IPS-18c (cell line): ENCODE results near the gene NEUROG3.

Source experiments
- H3K4me3 ChIP-seq: 2 replicates; pipeline ENCODE4 v1.7.0; 2013; ENCODE audit warnings: low read depth, mild to moderate bottlenecking, low read length, moderate library complexity; ENCODE audit not compliant: insufficient read depth
- H3K9me3 ChIP-seq: one replicate; pipeline ENCODE4 v1.6.1; 2013; ENCODE audit warnings: mild to moderate bottlenecking, low read length, moderate library complexity; ENCODE audit not compliant: control insufficient read depth, insufficient read depth

The NEUROG3 gene, protein sequence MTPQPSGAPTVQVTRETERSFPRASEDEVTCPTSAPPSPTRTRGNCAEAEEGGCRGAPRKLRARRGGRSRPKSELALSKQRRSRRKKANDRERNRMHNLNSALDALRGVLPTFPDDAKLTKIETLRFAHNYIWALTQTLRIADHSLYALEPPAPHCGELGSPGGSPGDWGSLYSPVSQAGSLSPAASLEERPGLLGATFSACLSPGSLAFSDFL

DNA sequence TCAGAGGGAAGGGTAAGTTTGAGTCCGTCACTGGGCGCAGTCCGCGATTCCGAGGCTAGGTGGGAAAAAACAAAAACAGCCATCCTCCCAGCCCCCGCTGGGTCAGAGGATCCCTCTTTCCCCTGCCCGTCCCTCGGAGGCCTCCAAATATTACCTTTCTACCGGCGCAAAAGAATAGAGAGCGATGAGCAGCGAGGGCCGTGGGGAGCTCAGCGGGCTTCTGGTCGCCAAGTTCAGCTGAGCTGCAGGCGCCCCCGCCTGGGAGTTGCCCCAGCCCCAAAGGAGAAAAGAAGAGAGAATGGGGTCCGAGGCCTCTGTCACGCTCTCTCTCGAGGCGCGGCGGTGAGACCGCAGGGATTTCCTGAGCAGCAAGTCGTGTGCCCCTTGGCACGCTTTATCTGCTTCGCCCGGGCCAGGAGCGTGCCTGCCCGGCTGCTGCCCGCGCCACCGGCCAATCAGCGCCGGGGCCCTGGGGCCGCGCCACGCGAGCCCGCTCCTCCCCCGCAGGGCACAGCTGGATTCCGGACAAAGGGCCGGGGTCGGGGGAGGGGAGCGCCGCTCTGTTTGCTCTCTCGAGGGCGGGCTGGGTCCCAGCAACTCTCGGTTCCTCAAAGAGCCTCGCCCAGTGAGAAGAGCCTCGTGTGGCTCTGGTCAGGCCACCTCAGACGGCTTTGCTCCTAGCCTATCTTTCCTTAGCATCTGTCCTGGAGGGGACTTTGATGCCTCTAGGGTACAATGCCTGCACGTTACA lies at the start of gene NEUROG3:
TSS of gene NEUROG3 (minus strand) at position 367 of the 751 bp plus-strand sequence. CDS start 379 bp downstream, outside the sequence.
- peak within 1 kb of the TSS; percentile 59 for H3K4me3 ChIP-seq
- H3K9me3 ChIP-seq: peaks cover 3% of the 10 kb centered on the region

DNA sequence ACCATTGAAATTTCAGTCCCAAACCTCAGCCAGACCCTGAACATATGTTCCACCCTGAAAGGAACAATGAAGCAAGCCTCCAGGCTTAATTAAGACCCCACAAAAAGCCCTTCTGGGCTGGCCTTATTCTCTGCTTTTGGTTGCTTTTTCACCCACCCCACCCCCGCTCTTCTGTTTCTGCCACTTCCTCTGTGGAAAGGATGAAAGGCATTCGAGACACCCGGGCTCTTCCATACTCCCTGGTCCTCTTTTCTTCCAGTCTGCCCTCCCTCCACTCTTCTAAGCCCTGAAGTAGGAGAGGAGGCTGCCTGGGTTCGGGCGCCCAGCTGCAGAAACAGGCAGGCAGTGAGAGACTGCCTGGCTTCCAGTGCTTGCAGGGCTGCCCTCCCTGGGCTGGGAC lies 47.4 kb upstream of the NEUROG3 start:
- H3K4me3 ChIP-seq: no peak overlapping the region
- H3K9me3 ChIP-seq: no peaks in the 10 kb centered on the region

DNA sequence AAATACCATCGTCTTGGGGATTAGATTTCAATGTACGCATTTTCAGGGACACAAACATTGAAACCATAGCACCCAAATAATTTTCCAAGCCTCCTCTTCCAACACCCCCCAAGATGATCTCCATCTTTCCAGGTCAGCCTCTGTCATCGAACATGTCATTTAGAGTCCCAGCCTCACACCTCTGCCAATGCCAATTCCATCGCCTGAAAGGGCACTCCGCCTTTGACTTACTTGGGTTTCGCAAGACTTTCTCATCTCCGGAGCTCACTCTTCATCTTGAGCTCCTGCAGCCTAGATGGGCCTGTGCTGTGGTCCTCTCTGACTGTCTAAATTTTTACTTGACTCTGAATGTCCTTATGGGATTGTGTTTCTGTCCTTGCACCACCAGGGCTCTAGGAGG lies 46.4 kb upstream of the NEUROG3 start:
- H3K9me3 ChIP-seq: no peaks in the 10 kb centered on the region
- no peak overlapping the region for H3K4me3 ChIP-seq

DNA sequence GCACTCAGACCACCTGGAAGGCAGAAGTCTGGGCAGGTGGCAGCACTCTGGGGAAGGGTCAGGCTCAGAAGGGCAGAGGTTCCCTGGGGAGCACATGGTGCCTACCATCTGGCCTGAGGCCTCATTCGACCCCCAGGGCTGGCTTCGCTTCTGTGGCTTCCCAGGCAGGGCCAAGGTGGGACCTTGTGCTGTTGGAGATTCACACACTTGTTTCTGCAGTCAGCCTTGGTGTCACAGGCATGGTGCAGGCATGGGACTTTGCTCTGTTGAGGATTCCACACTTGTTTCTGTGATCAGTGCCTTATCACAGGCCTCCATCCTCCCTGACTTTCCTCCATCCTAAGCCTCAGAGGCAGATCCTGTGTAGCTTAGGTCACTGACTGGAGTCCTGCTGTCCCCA lies 45.5 kb upstream of the NEUROG3 start:
- no peak overlapping the region for H3K4me3 ChIP-seq
- H3K9me3 ChIP-seq: no peaks in the 10 kb centered on the region

DNA sequence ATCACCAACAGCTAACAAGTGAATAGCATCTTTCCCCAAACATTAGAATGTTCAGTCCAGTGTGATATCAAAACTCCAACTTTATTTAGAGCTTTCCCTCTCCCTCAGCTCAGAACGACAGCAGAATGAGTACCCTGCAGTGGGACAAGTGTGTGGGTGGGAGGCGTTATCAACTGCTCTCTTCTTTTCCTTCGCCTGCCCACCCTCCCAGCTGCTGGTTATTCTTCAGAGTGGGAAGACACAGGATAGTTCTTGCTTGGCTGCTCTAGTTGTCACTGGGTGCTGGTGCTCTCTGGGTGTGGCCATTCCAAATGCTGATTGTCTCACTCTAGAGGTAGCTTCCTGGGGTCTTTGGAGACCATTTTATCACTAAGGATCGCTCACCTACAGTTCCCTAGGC lies 43.1 kb upstream of the NEUROG3 start:
- H3K9me3 ChIP-seq: no peaks in the 10 kb centered on the region
- H3K4me3 ChIP-seq: no peak overlapping the region

DNA sequence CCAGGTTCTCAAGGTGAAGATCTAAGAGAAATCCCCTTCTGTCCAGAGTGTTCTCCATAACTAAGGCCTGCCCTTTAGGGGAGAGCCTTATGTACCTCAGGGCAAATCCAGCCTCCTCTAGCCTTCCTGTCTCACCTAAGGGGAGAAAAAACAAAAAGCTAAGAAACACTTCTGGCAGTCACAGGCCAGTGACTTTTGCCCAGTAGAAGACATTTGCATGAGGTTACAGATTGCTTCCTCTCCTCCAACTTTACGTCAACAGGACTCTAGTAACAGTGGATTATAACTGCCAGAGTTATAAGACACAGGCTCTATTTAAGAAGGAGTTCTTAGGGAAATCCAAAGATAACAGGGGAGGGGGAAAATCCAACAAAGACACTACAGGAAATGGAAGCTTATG lies 40.9 kb upstream of the NEUROG3 start:
- Histone ChIP-seq H3K4me3 (no peak overlapping the region), H3K9me3 (no peaks in the 10 kb centered on the region)

DNA sequence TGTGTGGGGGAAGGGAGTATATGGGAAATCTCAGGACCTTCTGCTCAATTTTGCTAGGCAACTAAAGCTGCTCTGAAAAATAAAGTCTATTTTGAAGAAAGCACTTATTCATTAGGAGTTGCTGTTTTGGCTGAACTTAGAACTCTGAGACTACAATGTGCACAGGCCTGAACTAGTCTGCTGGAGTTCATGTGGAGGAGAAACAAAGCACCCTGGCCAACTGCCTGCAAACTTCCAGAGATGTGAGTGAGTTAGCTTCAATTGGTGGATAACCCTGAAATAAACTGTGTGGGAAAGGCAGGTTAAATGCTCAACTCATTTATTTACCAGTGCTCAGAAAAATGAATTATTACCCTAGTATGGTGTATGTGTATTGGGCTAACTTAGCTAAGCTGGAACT lies 39.5 kb upstream of the NEUROG3 start:
- Histone ChIP-seq H3K9me3 (no peaks in the 10 kb centered on the region), H3K4me3 (no peak overlapping the region)

DNA sequence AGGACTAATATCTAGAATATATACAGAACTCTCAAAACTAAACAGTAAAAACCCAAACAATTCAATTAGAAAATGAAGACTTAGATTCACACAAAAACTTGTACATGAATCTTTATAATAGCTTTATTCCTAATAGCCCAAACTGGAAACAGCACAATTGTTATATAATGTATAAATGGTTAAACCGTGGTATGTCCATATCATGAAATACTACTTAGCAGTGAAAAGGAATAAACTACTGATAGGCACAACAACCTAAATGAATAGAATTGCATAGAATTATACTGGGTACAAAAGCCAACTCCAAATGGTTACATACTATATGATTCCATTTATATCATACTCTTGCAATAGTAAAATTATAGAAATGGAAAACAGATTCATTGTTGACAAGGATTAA lies 35.9 kb upstream of the NEUROG3 start:
- H3K9me3 ChIP-seq: no peaks in the 10 kb centered on the region

DNA sequence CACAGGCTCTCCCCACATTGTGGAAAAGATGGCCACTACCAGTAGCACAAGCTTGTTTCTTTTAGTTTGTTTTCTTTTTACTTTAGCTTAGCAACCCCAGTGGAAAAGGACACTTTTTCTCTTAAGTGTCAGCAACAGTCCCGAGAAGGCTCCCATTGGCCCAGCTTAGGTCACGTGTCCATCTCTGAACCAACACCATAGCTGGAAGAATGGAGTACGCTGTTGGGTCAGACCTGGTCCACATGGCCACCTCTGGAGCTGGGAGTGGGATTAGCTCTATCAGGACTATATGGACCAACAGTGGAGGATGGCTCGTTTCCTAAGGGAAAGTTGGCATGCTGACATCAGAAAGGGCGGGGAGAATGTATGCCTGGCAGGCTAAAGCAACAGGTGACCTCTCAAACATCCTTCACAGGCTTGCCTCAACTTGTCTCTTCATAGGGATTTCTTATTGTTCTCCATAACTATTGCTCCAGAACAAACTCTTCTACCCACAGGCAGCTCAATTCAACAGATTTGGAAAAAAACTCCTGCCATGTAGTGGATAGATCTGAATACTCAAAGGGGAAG lies 27.6 kb upstream of the NEUROG3 start:
- Histone ChIP-seq H3K9me3 (no peaks in the 10 kb centered on the region), H3K4me3 (no peak overlapping the region)

More for the DNA sequence above, 35.9 kb upstream of the NEUROG3 start:
- no peak overlapping the region for H3K4me3 ChIP-seq

DNA sequence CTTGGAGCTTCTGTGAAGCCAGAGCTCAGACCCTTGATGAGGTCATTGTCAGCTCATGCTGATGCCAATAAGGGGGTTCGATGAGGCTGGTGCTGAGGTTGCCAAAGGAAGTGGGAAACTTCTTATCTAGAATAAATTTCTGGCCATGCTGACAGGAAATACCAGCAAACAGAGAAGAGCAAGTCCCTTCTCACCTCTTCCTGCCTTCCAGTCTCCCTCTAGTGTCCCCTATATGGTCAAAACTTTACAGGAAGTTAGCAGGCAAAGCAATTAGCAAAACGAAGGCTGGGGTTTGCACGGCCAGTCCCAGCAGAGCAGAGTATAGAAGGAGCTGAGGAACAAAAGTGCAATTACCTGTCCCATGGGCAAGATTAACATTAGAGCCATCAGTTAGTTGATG lies 15.1 kb upstream of the NEUROG3 start:
- Histone ChIP-seq H3K9me3 (no peaks in the 10 kb centered on the region), H3K4me3 (no peak overlapping the region)

DNA sequence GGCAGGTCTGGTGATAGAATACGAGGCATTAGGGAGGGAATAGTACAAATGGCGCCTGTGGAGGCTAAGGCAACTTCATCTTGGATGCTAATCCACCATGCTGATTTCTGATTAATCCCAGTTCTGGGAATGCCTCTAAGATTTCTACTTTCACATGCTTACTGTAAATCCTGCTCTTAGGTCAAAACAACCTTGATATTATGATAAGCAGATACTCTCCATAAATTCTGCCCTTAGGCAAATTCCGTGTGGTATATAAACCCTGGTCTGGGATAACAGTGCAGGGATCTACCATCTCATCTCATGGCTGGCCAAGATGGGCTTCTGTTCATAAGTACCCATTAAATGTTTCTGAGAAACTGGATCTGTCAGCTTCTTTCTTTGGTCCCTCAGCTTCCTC lies 11.4 kb upstream of the NEUROG3 start:
- Histone ChIP-seq H3K9me3 (no peaks in the 10 kb centered on the region), H3K4me3 (no peak overlapping the region)

DNA sequence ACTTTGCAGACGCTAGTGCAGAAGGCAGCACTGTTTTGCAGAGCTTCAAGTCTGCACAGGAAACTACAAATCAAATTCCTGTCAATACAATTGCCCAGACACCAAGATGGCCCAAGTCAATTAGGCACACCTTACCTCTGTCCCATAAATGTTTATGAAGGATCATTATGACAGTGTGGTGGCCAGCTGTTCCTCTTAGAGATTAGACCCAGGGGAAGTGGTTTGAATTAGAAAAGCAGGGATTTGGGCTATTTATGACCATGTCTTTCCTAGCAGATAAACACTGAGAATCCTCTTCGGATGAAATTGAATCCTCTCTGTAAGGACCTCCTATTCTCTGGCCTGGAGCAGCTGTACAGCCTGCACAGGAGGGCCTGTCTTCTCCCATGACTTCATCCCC lies 9.9 kb upstream of the NEUROG3 start:
- no peaks in the 10 kb centered on the region for H3K9me3 ChIP-seq
- no peak overlapping the region for H3K4me3 ChIP-seq

DNA sequence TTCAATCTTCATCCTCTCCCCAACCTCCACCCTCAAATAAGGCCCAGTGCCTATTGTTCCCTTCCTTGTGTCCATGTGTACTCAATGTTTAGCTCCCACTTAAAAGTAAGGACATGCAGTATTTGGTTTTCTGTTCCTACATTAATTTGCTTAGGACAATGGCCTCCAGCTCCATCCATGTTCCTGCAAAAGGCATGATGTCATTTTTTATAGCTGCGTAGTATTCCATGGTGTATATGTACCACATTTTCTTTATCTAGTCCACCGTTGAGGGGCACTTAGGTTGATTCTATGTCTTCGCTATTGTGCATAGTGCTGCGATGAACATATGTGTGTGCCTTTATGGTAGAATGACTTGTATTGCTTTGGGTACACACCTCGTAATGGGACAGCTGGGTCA lies 7.2 kb upstream of the NEUROG3 start:
- H3K4me3 ChIP-seq: no peak overlapping the region
- peaks cover 3% of the 10 kb centered on the region for H3K9me3 ChIP-seq

DNA sequence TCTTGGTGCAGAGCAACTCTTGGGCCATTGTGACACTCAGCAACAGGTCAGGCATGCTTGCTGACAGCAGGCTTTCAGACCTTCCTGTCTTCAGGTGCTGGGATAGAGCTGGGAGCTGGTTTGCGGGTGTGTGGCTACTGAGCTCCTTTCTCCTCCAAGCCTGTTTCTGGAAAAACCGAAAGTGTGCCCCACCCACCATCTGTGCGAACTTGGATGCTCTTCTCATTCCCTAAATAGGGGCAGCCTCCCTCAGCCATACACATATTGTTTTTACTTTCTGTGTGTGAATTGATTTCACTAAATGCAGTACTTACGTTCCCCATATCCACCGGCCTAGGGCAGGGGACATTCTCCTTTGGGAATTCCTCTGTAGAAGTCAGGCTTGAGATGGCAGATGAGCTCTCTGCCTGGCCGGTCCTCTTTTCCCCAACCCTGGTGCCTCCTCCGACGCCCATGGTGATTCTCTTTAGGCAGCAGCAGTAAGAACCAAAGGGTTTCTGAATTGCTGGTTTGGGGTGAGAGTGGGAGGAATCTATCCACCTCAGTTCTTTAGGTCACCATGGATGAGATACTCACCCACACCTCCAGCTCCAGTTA lies 6.3 kb upstream of the NEUROG3 start:
- no peak overlapping the region for H3K4me3 ChIP-seq
- peaks cover 3% of the 10 kb centered on the region for H3K9me3 ChIP-seq

DNA sequence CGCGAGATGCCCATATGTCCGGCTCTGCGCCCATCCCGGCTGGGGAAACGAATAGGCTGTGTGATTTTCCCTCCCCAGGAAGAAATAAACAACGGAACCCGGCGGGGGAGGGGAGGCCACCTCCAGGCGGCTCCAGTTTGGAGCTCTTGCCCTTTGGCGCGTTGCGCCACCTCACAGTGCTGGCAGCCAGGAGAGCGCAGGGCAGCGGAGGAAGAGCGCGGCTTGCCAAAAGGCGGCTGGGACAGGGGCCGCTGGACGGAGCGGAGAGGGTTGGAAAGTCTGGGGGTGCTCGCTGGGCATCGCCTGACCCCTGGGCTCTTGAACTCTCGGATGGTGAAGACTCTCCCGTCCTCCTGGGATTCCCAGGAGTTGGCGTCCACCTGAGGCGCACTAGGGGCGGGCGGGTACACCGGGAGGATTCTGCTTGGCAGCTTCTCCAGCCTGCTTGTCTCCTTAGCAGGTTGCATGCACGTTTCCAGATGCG lies 5.3 kb upstream of the NEUROG3 start:
- Histone ChIP-seq H3K9me3 (peaks cover 3% of the 10 kb centered on the region), H3K4me3 (peak overlapping the region; percentile 43)

DNA sequence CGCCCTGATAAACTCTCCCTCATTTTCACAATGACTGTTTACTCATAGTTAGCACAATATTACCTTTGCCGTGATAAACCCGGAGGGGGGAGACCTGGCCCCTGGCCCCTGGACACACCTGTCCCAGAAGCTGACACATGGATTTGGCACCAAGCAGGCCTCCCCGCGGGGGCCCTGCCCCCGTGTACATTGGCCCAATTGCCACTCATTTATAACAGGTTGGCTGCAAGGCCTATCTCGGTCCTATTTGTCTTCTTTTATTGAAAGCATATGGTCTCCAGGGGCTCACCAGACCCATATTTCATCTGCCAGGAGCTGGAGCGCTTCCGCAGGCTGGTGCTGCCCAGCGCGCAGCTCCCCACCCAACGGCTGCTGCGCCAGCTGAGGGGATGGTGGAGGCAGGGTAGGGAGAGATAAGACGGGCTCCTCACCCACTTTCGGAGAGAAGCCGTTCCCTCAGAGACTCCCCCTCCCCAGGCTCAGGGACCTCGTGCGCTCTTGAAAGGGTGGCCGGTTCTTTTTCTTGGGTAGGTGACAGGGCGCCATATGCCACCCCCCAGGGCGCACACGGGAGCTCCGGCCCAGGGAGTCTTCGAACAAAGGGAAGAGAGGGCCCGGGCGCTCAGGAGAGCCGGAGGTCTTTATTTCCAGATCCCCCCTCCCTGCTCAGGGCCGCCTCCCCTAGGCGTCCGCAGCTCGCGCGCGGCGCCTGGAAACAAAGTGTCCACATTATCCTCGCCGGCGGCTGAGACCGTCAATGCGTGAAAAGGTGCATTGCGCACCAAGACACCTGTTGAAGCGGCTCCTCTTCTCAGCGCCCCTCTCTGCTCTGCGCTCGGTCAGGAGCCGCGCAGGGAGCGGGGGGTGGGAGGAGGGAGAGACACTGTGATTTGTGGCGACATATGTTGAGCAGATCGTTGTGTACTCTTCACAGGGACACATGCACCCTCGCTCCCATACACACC lies 4.3 kb upstream of the NEUROG3 start:
- Histone ChIP-seq H3K9me3 (peaks cover 3% of the 10 kb centered on the region), H3K4me3 (peak overlapping the region; percentile 36)
